Measurements from ENCODE around the gene PROK2. TPM values are rescaled to one million over a fixed set of nuclear protein-coding genes. Genes with fewer than 3 reads are reported as not detected.

PROK2 gene
- polyA plus RNA-seq, 1 donor (not counting 4 experiments of a cell fraction or from before 2014, with no cell fraction given), result not detected

- no peak for FAIRE-seq
- H3K4me1 ChIP-seq (ENCODE audit: control insufficient read depth, extremely low read depth, insufficient read depth, low read length), result peaks cover 13% of the 10 kb centered on the region
- H3K36me3 ChIP-seq (ENCODE audit: control insufficient read depth in 2 of 2, extremely low read depth in 1 of 2, insufficient read depth in 2 of 2, low read length in 2 of 2), result no peaks in the 10 kb centered on the region
- H3K4me2 ChIP-seq (ENCODE audit: control insufficient read depth, extremely low read depth, insufficient read depth, low read depth, low read length), result no peak overlapping the region
- no peak overlapping the region for H3K9ac ChIP-seq (ENCODE audit: control insufficient read depth, extremely low read depth, insufficient read depth, low read length)
- no peak for TF ChIP-seq CTCF (optimal IDR thresholded peaks at IDR 0.05 in 1 of 3, IDR thresholded peaks at IDR 0.05 in 1 of 3, conservative IDR thresholded peaks at IDR 0.05 in 1 of 3; ENCODE audit: extremely low read depth in 1 of 3, insufficient read depth in 2 of 3, low read length in 3 of 3)
- TF ChIP-seq EZH2 (IDR thresholded peaks at IDR 0.05; ENCODE audit: low read length), result no peak
- H3K9me3 ChIP-seq (ENCODE audit: control insufficient read depth, low read depth, low read length), result no peaks in the 10 kb centered on the region
- no peaks in the 10 kb centered on the region for H4K20me1 ChIP-seq (ENCODE audit: control insufficient read depth, extremely low read depth, insufficient read depth, low read length)
- no peaks in the 10 kb centered on the region for H3K9me1 ChIP-seq (ENCODE audit: control insufficient read depth, extremely low read depth, insufficient read depth, low read length)
- no peak overlapping the region for H3K27ac ChIP-seq (ENCODE audit: control insufficient read depth, insufficient read depth, low read length)
- H2AFZ ChIP-seq (ENCODE audit: control insufficient read depth, low read length), result no peak overlapping the region
- dilution Hi-C loops (cut with MboI; ENCODE audit: extremely low pct_ligation_motif_present, low sequenced_read_pairs), result no loop called here
- peaks cover 13% of the 10 kb centered on the region for H3K27me3 ChIP-seq (ENCODE audit: control insufficient read depth, extremely low read depth, insufficient read depth, low read length)
- H3K4me3 ChIP-seq (ENCODE audit: control insufficient read depth in 2 of 3, extremely low read depth in 1 of 3, insufficient read depth in 2 of 3, low read depth in 1 of 3, low read length in 3 of 3), result no peak overlapping the region
- H3K79me2 ChIP-seq (ENCODE audit: control insufficient read depth, insufficient read depth, low read length), result no peaks in the 10 kb centered on the region
- no peak for DNase-seq (ENCODE audit: low read depth, low spot score)
These were observed 62.3 kb downstream of the PROK2 start for GRCh38 chr3:71722693-71723092.

Small RNA genes lying within 50 kb of the gene (small RNA-seq; reads per million reads assigned to genes)
- gene RN7SL271P (ENCODE audit: insufficient read length in 3 of 3, low read depth in 3 of 3, low replicate concordance in 1 of 3), result 0 reads per million in 3 experiments

Other genes with a start within 250 kb of the PROK2 start
- gene FOXP1, start 201.4 kb downstream of the PROK2 start, polyA plus RNA-seq, result 6.2 to 27.3 TPM (median 14.6 TPM) in 3 replicates
- 0.79 to 3.7 TPM (median 2.2 TPM) in 3 replicates for gene EIF4E3, start 59.7 kb downstream of the PROK2 start, polyA plus RNA-seq
- 0.03 to 0.14 TPM (median 0.12 TPM) in 3 replicates for gene GPR27, start 31.3 kb downstream of the PROK2 start, polyA plus RNA-seq